ENCODE results near the gene WDTC1.

GRCh38 chr1:27331426-27331825 lies 97.0 kb downstream of the WDTC1 start:
- no peak for TF ChIP-seq CTCF (optimal IDR thresholded peaks at IDR 0.05 in 1 of 3, IDR thresholded peaks at IDR 0.05 in 1 of 3, conservative IDR thresholded peaks at IDR 0.05 in 1 of 3; ENCODE audit: extremely low read depth in 1 of 3, insufficient read depth in 2 of 3, low read length in 3 of 3)
- TF ChIP-seq EZH2 (IDR thresholded peaks at IDR 0.05; ENCODE audit: low read length), result no peak
